HepG2 (cell line): ENCODE results near the gene DCUN1D2. TPM values are rescaled to one million over a fixed set of nuclear protein-coding genes. Genes with fewer than 3 reads are reported as not detected.

Experiments
- ATAC-seq: fragments of 200-7000 bp; cut with Tn5 transposase; 3 replicates; pipeline ENCODE4 v1.9.1; 2020; ENCODE audit warnings: mild to moderate bottlenecking, moderate library complexity
- BruUV-seq: library from RNA; stranded (reverse); fragments of 400-500 nt; replicated peaks from 2 replicates; lab custom pipeline; 2021; lab: Mats Ljungman, UMichigan
- CTCF ChIA-PET: fragments of 300-600 bp; formaldehyde crosslinking; extraction: SDS; loops from one replicate; lab custom pipeline; 2021; ENCODE audit warnings: low total read pairs, inconsistent platforms, low intra/inter-chr PET ratio; lab: Yijun Ruan, JAX
- POLR2A ChIA-PET: fragments of 350-600 bp; sonication (Branson Sonifier 250); formaldehyde crosslinking; loops from one replicate; lab custom pipeline; 2020; ENCODE audit warnings: antibody characterized with exemption, inconsistent platforms; lab: Yijun Ruan, JAX
- DNase-seq: peaks from one replicate; pipeline ENCODE4 v3.0.0-alpha.2; 2015; ENCODE audit warnings: low spot score
- FAIRE-seq: peaks from 3 replicates; lab custom pipeline; 2011; peaks lifted over from hg19 to GRCh38; lab: Jason Lieb, UNC
- H2AFZ ChIP-seq: one replicate; pipeline ENCODE4 v1.6.1; 2011; ENCODE audit warnings: low read length, inconsistent platforms
- H3K27ac ChIP-seq: fragments of 300-600 bp; 3 replicates; pipeline ENCODE4 v1.8.0; 2011; ENCODE audit warnings: mixed run types, mild to moderate bottlenecking, mixed read lengths, low read length, inconsistent platforms; ENCODE audit not compliant: insufficient read depth; ENCODE audit errors: extremely low read length
- H3K27me3 ChIP-seq, 2 experiments: fragments of 200-600 bp in 1 of 2; 2 replicates in 1 of 2; 3 replicates in 1 of 2; pipeline versions ENCODE4 v1.6.0 to v1.8.0; 2011; ENCODE audit warnings: low read length in 2 of 2, mild to moderate bottlenecking in 2 of 2, moderate library complexity in 2 of 2, inconsistent platforms in 1 of 2; ENCODE audit not compliant: insufficient read depth in 2 of 2, control insufficient read depth in 1 of 2
- H3K36me3 ChIP-seq, 2 experiments: fragments of 200-600 bp in 1 of 2; replicated peaks in 1 of 2; 2 replicates in 1 of 2; 3 replicates in 1 of 2; pipeline versions ENCODE4 v1.5.1 to v1.8.0; 2011; ENCODE audit warnings: low read length in 2 of 2, inconsistent platforms in 1 of 2; ENCODE audit not compliant: insufficient read depth in 2 of 2, control insufficient read depth in 1 of 2
- H3K4me1 ChIP-seq: 2 replicates; pipeline ENCODE4 v1.5.1; 2012; ENCODE audit warnings: low read length, inconsistent platforms; ENCODE audit not compliant: insufficient read depth
- H3K4me2 ChIP-seq: 2 replicates; pipeline ENCODE4 v1.6.0; 2011; ENCODE audit warnings: low read depth, low read length, inconsistent platforms
- H3K4me3 ChIP-seq, 3 experiments: fragments of 200-600 bp in 1 of 3; sonication (generic), shearing (Covaris generic) in 1 of 3; replicated peaks in 1 of 3; 2 replicates each; pipeline ENCODE4 v1.5.1; 2011 to 2016; ENCODE audit warnings: low read length in 3 of 3, inconsistent platforms in 2 of 3, low read depth in 2 of 3, mild to moderate bottlenecking in 2 of 3, control low read depth in 1 of 3, mixed read lengths in 1 of 3; ENCODE audit not compliant: insufficient read depth in 1 of 3
- H3K79me2 ChIP-seq: one replicate; pipeline ENCODE4 v1.6.1; 2011; ENCODE audit warnings: low read length, inconsistent platforms; ENCODE audit not compliant: insufficient read depth
- H3K9ac ChIP-seq: 2 replicates; pipeline ENCODE4 v1.6.0; 2011; ENCODE audit warnings: mild to moderate bottlenecking, low read depth, low read length, inconsistent platforms; ENCODE audit not compliant: insufficient read depth
- H3K9me3 ChIP-seq: 2 replicates; pipeline ENCODE4 v1.5.1; 2012; ENCODE audit warnings: mild to moderate bottlenecking, low read length
- H4K20me1 ChIP-seq: 2 replicates; pipeline ENCODE4 v1.6.0; 2011; ENCODE audit warnings: inconsistent platforms, mild to moderate bottlenecking, low read length, moderate library complexity; ENCODE audit not compliant: insufficient read depth
- AGO2 ChIP-seq: fragments of 200-400 bp; formaldehyde crosslinking; optimal IDR thresholded peaks from 2 replicates; pipeline ENCODE3; 2017; ENCODE audit warnings: mild to moderate bottlenecking, low read depth, low read length, moderate library complexity
- ZNF317 ChIP-seq: sonication (generic); formaldehyde crosslinking; IDR thresholded peaks from 2 replicates; pipeline ENCODE4 v1.5.0; 2020; ENCODE audit warnings: mild to moderate bottlenecking, missing genetic modification reagents
- ZNF547 ChIP-seq: sonication (generic); formaldehyde crosslinking; IDR thresholded peaks from 2 replicates; pipeline ENCODE4 v1.5.1; 2020; ENCODE audit warnings: mild to moderate bottlenecking, missing genetic modification reagents
- ZNF773 ChIP-seq: sonication (generic); formaldehyde crosslinking; IDR thresholded peaks from 2 replicates; pipeline ENCODE4 v1.4.0; 2020; ENCODE audit warnings: missing genetic modification reagents, borderline replicate concordance
- WGBS: methylation state at CpG from one replicate; pipeline ENCODE4 v1.1.6; 2017; ENCODE audit warnings: low lambda C conversion rate; 5-methylcytosine and 5-hydroxymethylcytosine counted together
- in situ Hi-C: cut with HindIII; loops from 2 replicates; pipeline ENCODE4 v1.10.0; 2017; ENCODE audit warnings: low pct_unique_long_range_greater_than_20kb; ENCODE audit not compliant: extremely low pct_ligation_motif_present
- intact Hi-C: fragments of 100-400 bp; cut with micrococcal nuclease; formaldehyde crosslinking; loops from one replicate; pipeline ENCODE4 v1.10.0; 2022; ENCODE audit not compliant: unreplicated experiment
- polyA plus RNA-seq, 8 experiments: library from polyadenylated mRNA; depleted of rRNA in 3 of 8; stranded (reverse) in 7 of 8; unstranded in 1 of 8; fragments of >200 nt; fragmentation: Illumina TruSeq in 4 of 8; extraction: Trizol in 4 of 8; gene quantifications; 2 replicates each; pipeline versions ENCODE4 v1.2.1 to v1.2.3, GENCODE V29; 2011 to 2016; ENCODE audit warnings: low read depth in 4 of 8, missing spikeins in 1 of 8, mixed read lengths in 1 of 8; ENCODE audit not compliant: insufficient read depth in 1 of 8
- total RNA-seq, 5 experiments: library from RNA; depleted of rRNA; stranded (reverse); fragments of >200 nt; fragmentation: Illumina TruSeq; extraction: Trizol; gene quantifications; 2 replicates each; pipeline ENCODE4 v1.2.3, GENCODE V29; 2016; ENCODE audit warnings: low read depth in 1 of 5

DCUN1D2 gene
- total and polyA plus RNA-seq, 2 of the 13 experiments (the other 11 are each of a cell fraction or from before 2014, with no cell fraction given), result 9.1 to 9.6 TPM

DNA sequence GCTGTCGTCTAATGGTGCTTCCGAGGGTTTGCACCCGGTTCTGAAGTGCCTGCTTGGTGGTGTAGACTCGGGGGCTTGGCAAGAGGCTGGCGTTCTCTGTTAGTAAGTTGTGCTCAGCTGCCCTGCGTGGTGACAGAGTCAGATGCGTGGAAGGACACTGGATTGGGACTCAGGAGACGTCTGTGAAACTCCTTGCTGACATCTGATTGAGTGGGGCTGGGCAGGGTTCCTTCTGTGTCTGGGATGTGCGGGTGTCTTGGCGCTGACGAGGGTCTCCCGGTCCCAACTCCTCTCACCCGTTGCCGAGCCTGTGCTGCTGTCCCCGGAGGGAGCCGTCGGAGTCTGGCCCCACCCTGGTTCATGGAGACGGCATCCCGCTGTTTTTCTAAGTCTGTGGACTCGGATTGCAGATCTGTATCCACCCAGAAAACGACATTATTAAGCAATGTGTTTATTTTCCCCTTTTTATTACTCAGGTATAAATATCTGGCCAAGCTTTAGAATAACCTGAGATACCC lies 16.4 kb upstream of the DCUN1D2 start:
- TF ChIP-seq ZNF317 (CRISPR knock-in tag), result no peak
- TF ChIP-seq AGO2, result peak; percentile 8
- 93% methylated on average over 12 of the region's 21 CpGs for WGBS
- Histone ChIP-seq H3K9ac (no peak overlapping the region), H3K27ac (no peak overlapping the region), H4K20me1 (0 out of 2 replicates have a peak, but pooled peaks cover 5% of the 10 kb centered on the region), H2AFZ (no peak overlapping the region), H3K36me3 (peaks cover 19 to 58% of the 10 kb centered on the region in 2 experiments), H3K4me1 (no peaks in the 10 kb centered on the region), H3K9me3 (no peaks in the 10 kb centered on the region), H3K4me3 (no peak overlapping the region), H3K27me3 (no peaks in the 10 kb centered on the region), H3K4me2 (no peak overlapping the region), H3K79me2 (no peaks in the 10 kb centered on the region)
- intact Hi-C loops, result no loop called here
- DNase-seq, result no peak
- in situ Hi-C loops, result no loop called here
- no peak for ATAC-seq
- ChIA-PET POLR2A (no interaction called here), CTCF (no interaction called here)
- no peak for FAIRE-seq
- BruUV-seq, result no TSS peak

DNA sequence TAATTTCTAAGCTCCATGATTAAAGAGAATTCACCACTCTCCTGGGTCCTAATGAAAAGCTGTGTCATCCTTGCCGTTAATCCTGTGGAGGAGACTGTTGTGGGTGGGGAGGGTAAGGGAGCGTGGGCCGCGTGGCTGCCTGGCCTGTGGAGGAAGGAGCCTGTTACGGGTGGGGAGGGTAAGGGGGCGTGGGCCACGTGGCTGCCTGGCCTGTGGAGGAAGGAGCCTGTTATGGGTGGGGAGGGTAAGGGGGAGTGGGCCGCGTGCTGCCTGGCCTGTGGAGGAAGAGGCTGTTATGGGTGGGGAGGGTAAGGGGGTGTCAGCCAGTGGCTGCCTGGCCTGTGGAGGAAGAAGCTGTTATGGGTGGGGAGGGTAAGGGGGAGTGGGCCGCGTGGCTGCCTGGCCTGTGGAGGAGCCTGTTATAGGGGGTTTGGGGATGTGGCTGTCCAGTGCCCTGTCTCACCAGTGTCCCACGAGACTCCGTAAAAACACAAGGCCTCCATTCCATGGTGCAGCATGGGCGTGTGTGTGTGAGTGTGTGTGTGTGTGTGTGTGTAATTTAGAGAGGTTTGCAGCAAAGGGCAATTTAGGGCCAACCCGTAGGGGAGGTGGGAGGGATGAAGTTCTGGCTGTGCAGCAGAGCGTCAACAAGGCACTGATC lies 15.6 kb upstream of the DCUN1D2 start:
- no peaks in the 10 kb centered on the region for H3K27me3 ChIP-seq
- no peaks in the 10 kb centered on the region for H3K4me1 ChIP-seq
- intact Hi-C loops (no loop called here), in situ Hi-C loops (no loop called here)
- no peak for FAIRE-seq
- ATAC-seq, result no peak
- ChIA-PET POLR2A (no interaction called here), CTCF (no interaction called here)
- H3K27ac ChIP-seq, result no peak overlapping the region
- TF ChIP-seq AGO2 (peak; percentile 12), ZNF547 (CRISPR knock-in tag) (no peak), ZNF773 (CRISPR knock-in tag) (no peak)
- no peak overlapping the region for H2AFZ ChIP-seq
- H3K4me2 ChIP-seq, result no peak overlapping the region
- H3K79me2 ChIP-seq, result no peaks in the 10 kb centered on the region
- H4K20me1 ChIP-seq, result 0 out of 2 replicates have a peak, but pooled peaks cover 5% of the 10 kb centered on the region
- no TSS peak for BruUV-seq
- WGBS, result 94% methylated on average over 16 of the region's 16 CpGs
- no peak overlapping the region for H3K4me3 ChIP-seq
- H3K9me3 ChIP-seq, result no peaks in the 10 kb centered on the region
- DNase-seq, result no peak
- H3K36me3 ChIP-seq, result peaks cover 15 to 65% of the 10 kb centered on the region in 2 experiments
- no peak overlapping the region for H3K9ac ChIP-seq
